ENCODE measurements around the gene TPCN2. TPM values are rescaled to one million over a fixed set of nuclear protein-coding genes. Genes with fewer than 3 reads are reported as not detected.

The TPCN2 gene
- total and polyA plus RNA-seq, 3 experiments from 2014 or later = 4.0 to 12.9 (median 12.3) TPM

DNA sequence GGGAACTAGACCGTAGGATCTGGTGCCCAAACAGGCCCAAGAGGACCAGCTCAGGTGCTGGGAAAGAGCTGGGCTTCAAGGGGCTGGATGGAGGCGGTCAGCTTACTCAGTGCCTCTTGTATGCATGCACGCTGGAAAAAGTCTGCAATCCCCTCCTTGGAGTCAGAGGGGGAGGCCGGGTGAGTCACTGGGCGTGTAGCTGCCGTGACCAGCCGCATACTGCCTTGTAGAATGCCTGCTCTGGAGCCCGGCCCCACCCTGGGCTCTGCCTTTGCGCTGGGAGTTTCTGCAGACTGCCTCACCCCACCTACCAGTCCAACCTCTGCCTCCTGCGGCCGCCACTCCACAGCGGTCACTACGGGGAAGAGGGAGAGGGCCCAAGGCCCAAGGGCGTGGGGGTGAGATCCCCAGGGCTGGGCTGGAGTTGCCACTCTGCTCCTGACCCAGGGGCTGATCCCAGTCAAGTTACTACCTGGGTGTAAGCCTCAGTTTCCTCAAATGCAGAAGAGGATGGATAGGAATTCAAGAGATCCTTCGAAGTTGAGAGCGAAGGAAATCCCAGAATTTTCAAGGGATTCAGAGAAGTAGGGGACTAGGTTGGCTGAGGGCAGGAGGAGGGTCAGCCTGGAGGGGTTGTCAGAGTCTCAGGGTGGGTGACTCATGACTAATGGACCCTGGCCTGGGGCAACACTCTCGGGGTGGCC, 39.8 kb upstream of the TPCN2 start:
- no peaks in the 10 kb centered on the region for H3K36me3 ChIP-seq (ENCODE audit: insufficient read depth, low read length)
- no peaks in the 10 kb centered on the region for H3K9me3 Mint-ChIP-seq
- peaks cover 9 to 30% of the 10 kb centered on the region in 2 donors for H3K27me3 Mint-ChIP-seq
- H3K4me3 Mint-ChIP-seq = no peak overlapping the region
- ChIA-PET CTCF (no interaction called here), POLR2A (no interaction called here)
- H3K27ac ChIP-seq (ENCODE audit: low read depth, low read length) = no peak overlapping the region
- peaks cover 15% of the 10 kb centered on the region for H3K27me3 ChIP-seq (ENCODE audit: insufficient read depth, low read length, poor library complexity, severe bottlenecking)
- H3K36me3 Mint-ChIP-seq = no peaks in the 10 kb centered on the region
- H3K4me1 ChIP-seq (ENCODE audit: insufficient read depth, low read length) = peaks cover 5% of the 10 kb centered on the region
- no peak overlapping the region for H3K4me3 ChIP-seq (ENCODE audit: low read length)
- no peak for DNase-seq
- H3K4me1 Mint-ChIP-seq = peaks cover 0 to 3% (median 0%) of the 10 kb centered on the region in 3 donors
- H3K27ac Mint-ChIP-seq = no peak overlapping the region
- no peaks in the 10 kb centered on the region for H3K9me3 ChIP-seq (ENCODE audit: low read length)

- Histone ChIP-seq H3K36me3 (ENCODE audit: insufficient read depth, low read length) (no peaks in the 10 kb centered on the region), H3K27ac (ENCODE audit: low read depth, low read length) (no peak overlapping the region), H3K4me3 (ENCODE audit: low read length) (no peak overlapping the region), H3K27me3 (ENCODE audit: insufficient read depth, low read length, poor library complexity, severe bottlenecking) (peaks cover 15% of the 10 kb centered on the region), H3K4me1 (ENCODE audit: insufficient read depth, low read length) (peaks cover 5% of the 10 kb centered on the region), H3K9me3 (ENCODE audit: low read length) (no peaks in the 10 kb centered on the region)
- ChIA-PET POLR2A (no interaction called here), CTCF (no interaction called here)
- H3K36me3 Mint-ChIP-seq = no peaks in the 10 kb centered on the region
- no peaks in the 10 kb centered on the region for H3K9me3 Mint-ChIP-seq
- H3K27me3 Mint-ChIP-seq = peaks cover 11 to 30% of the 10 kb centered on the region in 2 donors
- H3K4me3 Mint-ChIP-seq = no peak overlapping the region
- DNase-seq = no peak
- H3K4me1 Mint-ChIP-seq = peaks cover 0 to 3% (median 0%) of the 10 kb centered on the region in 3 donors
- H3K27ac Mint-ChIP-seq = no peak overlapping the region
Observed at GRCh38 chr11:69009441-69010211, 39.1 kb upstream of the TPCN2 start.

- H3K36me3 Mint-ChIP-seq = no peaks in the 10 kb centered on the region
- H3K27ac ChIP-seq (ENCODE audit: low read depth, low read length) = no peak overlapping the region
- POLR2A ChIA-PET = no interaction called here
- DNase-seq = no peak
- peaks cover 0 to 3% (median 0%) of the 10 kb centered on the region in 3 donors for H3K4me1 Mint-ChIP-seq
- peaks cover 13 to 30% of the 10 kb centered on the region in 2 donors for H3K27me3 Mint-ChIP-seq
- no peak overlapping the region for H3K4me3 ChIP-seq (ENCODE audit: low read length)
- H3K9me3 Mint-ChIP-seq = no peaks in the 10 kb centered on the region
- peaks cover 15% of the 10 kb centered on the region for H3K27me3 ChIP-seq (ENCODE audit: insufficient read depth, low read length, poor library complexity, severe bottlenecking)
- H3K4me3 Mint-ChIP-seq = peak overlapping the region in 1 of 7 donors; percentile 70
- peaks cover 5% of the 10 kb centered on the region for H3K4me1 ChIP-seq (ENCODE audit: insufficient read depth, low read length)
- H3K27ac Mint-ChIP-seq = no peak overlapping the region
- CTCF ChIA-PET = interaction anchor here (0.7 kb wide), 1 partner anchor 37 kb away, joined by 3 read pairs; no protein-coding TSS in a partner anchor
- H3K36me3 ChIP-seq (ENCODE audit: insufficient read depth, low read length) = no peaks in the 10 kb centered on the region
- H3K9me3 ChIP-seq (ENCODE audit: low read length) = no peaks in the 10 kb centered on the region
Observed at GRCh38 chr11:69010361-69010891, 38.3 kb upstream of the TPCN2 start.

GRCh38 chr11:69010964-69011623, 37.6 kb upstream of the TPCN2 start:
- H3K27ac Mint-ChIP-seq = no peak overlapping the region
- Histone ChIP-seq H3K27me3 (ENCODE audit: insufficient read depth, low read length, poor library complexity, severe bottlenecking) (peaks cover 15% of the 10 kb centered on the region), H3K4me1 (ENCODE audit: insufficient read depth, low read length) (peaks cover 5% of the 10 kb centered on the region), H3K36me3 (ENCODE audit: insufficient read depth, low read length) (no peaks in the 10 kb centered on the region), H3K27ac (ENCODE audit: low read depth, low read length) (no peak overlapping the region), H3K9me3 (ENCODE audit: low read length) (no peaks in the 10 kb centered on the region), H3K4me3 (ENCODE audit: low read length) (no peak overlapping the region)
- DNase-seq = peak in 1 of 5 donors; percentile 8
- H3K4me3 Mint-ChIP-seq = no peak overlapping the region
- POLR2A ChIA-PET = no interaction called here
- peaks cover 0 to 3% (median 0%) of the 10 kb centered on the region in 3 donors for H3K4me1 Mint-ChIP-seq
- H3K36me3 Mint-ChIP-seq = no peaks in the 10 kb centered on the region
- H3K27me3 Mint-ChIP-seq = peaks cover 13 to 28% of the 10 kb centered on the region in 2 donors
- CTCF ChIA-PET = interaction anchor here (0.7 kb wide), 1 partner anchor 37 kb away, joined by 3 read pairs; no protein-coding TSS in a partner anchor
- no peaks in the 10 kb centered on the region for H3K9me3 Mint-ChIP-seq

GRCh38 chr11:69011624-69012091, 37.1 kb upstream of the TPCN2 start:
- Mint-ChIP-seq H3K9me3 (no peaks in the 10 kb centered on the region), H3K4me3 (no peak overlapping the region), H3K27ac (no peak overlapping the region), H3K4me1 (peaks cover 0 to 3% (median 0%) of the 10 kb centered on the region in 3 donors), H3K27me3 (peaks cover 13 to 28% of the 10 kb centered on the region in 2 donors), H3K36me3 (no peaks in the 10 kb centered on the region)
- H3K4me3 ChIP-seq (ENCODE audit: low read length) = no peak overlapping the region
- H3K27me3 ChIP-seq (ENCODE audit: insufficient read depth, low read length, poor library complexity, severe bottlenecking) = peaks cover 15% of the 10 kb centered on the region
- H3K36me3 ChIP-seq (ENCODE audit: insufficient read depth, low read length) = no peaks in the 10 kb centered on the region
- H3K4me1 ChIP-seq (ENCODE audit: insufficient read depth, low read length) = peaks cover 5% of the 10 kb centered on the region
- no peak overlapping the region for H3K27ac ChIP-seq (ENCODE audit: low read depth, low read length)
- DNase-seq = no peak
- CTCF ChIA-PET = no interaction called here
- POLR2A ChIA-PET = no interaction called here
- H3K9me3 ChIP-seq (ENCODE audit: low read length) = no peaks in the 10 kb centered on the region

GRCh38 chr11:69012092-69013008, 36.4 kb upstream of the TPCN2 start:
- peaks cover 12 to 31% of the 10 kb centered on the region in 2 donors for H3K27me3 Mint-ChIP-seq
- DNase-seq = no peak
- ChIA-PET CTCF (no interaction called here), POLR2A (no interaction called here)
- H3K9me3 Mint-ChIP-seq = no peaks in the 10 kb centered on the region
- Histone ChIP-seq H3K4me3 (ENCODE audit: low read length) (no peak overlapping the region), H3K27ac (ENCODE audit: low read depth, low read length) (no peak overlapping the region), H3K4me1 (ENCODE audit: insufficient read depth, low read length) (peaks cover 5% of the 10 kb centered on the region), H3K36me3 (ENCODE audit: insufficient read depth, low read length) (no peaks in the 10 kb centered on the region), H3K27me3 (ENCODE audit: insufficient read depth, low read length, poor library complexity, severe bottlenecking) (peaks cover 15% of the 10 kb centered on the region), H3K9me3 (ENCODE audit: low read length) (no peaks in the 10 kb centered on the region)
- H3K27ac Mint-ChIP-seq = no peak overlapping the region
- peaks cover 0 to 3% (median 0%) of the 10 kb centered on the region in 3 donors for H3K4me1 Mint-ChIP-seq
- no peak overlapping the region for H3K4me3 Mint-ChIP-seq
- H3K36me3 Mint-ChIP-seq = no peaks in the 10 kb centered on the region
